GM12878 (cell line): ENCODE measurements around the gene APBA1. TPM values are rescaled to one million over a fixed set of nuclear protein-coding genes. Genes with fewer than 3 reads are reported as not detected.

Source experiments
- ATAC-seq: fragments of 200-7000 bp; cut with Tn5 transposase; 3 replicates; pipeline ENCODE4 v1.9.1; 2020; ENCODE audit warnings: mild to moderate bottlenecking, moderate library complexity
- BruUV-seq: library from RNA; stranded (reverse); fragments of 400-500 nt; replicated peaks from 2 replicates; lab custom pipeline; 2021; lab: Mats Ljungman, UMichigan
- CTCF ChIA-PET: fragments of 300-600 bp; sonication (Branson Sonifier 250); formaldehyde crosslinking; extraction: SDS; loops from one replicate; lab custom pipeline; 2021; ENCODE audit warnings: inconsistent platforms; lab: Yijun Ruan, JAX
- POLR2A ChIA-PET: fragments of 350-600 bp; formaldehyde crosslinking; extraction: SDS; loops from one replicate; lab custom pipeline; 2021; ENCODE audit warnings: inconsistent platforms; lab: Charles Lee
- RAD21 ChIA-PET: fragments of 300-600 bp; sonication (Branson Sonifier 250); formaldehyde crosslinking; loops from one replicate; lab custom pipeline; 2023; ENCODE audit warnings: antibody characterized with exemption; ENCODE audit not compliant: unreplicated experiment; lab: Charles Lee
- SMC1A ChIA-PET: fragments of 300-600 bp; sonication (Branson Sonifier 250); formaldehyde crosslinking; loops from one replicate; lab custom pipeline; 2023; ENCODE audit not compliant: unreplicated experiment, uncharacterized antibody; lab: Charles Lee
- DNase-seq: peaks from one replicate; pipeline ENCODE4 v3.0.0-alpha.2; 2011; ENCODE audit warnings: low read depth, low spot score
- FAIRE-seq: peaks from 3 replicates; lab custom pipeline; 2011; peaks lifted over from hg19 to GRCh38; lab: Jason Lieb, UNC
- H2AFZ ChIP-seq: 2 replicates; pipeline ENCODE4 v1.6.0; 2011; ENCODE audit warnings: low read depth, low read length, control low read depth; ENCODE audit not compliant: control insufficient read depth
- H3K27ac ChIP-seq: 2 replicates; pipeline ENCODE4 v1.5.1; 2011; ENCODE audit warnings: control low read depth; ENCODE audit not compliant: control insufficient read depth, insufficient read depth
- H3K27me3 ChIP-seq, 2 experiments: replicated peaks in 1 of 2; 2 replicates each; pipeline versions ENCODE4 v1.6.0 to v1.6.1; 2011; ENCODE audit warnings: low read length in 1 of 2; ENCODE audit not compliant: control insufficient read depth in 2 of 2, insufficient read depth in 2 of 2
- H3K36me3 ChIP-seq, 2 experiments: 2 replicates each; pipeline ENCODE4 v1.5.1; 2011; ENCODE audit warnings: low read length in 1 of 2; ENCODE audit not compliant: control insufficient read depth in 2 of 2, insufficient read depth in 2 of 2
- H3K4me1 ChIP-seq: 2 replicates; pipeline ENCODE4 v1.6.1; 2011; ENCODE audit warnings: mild to moderate bottlenecking, low read length, moderate library complexity, mixed read lengths; ENCODE audit not compliant: control insufficient read depth, insufficient read depth
- H3K4me2 ChIP-seq: 2 replicates; pipeline ENCODE4 v1.6.0; 2011; ENCODE audit warnings: control low read depth; ENCODE audit not compliant: control insufficient read depth, insufficient read depth
- H3K4me3 ChIP-seq: fragments of 200-600 bp; sonication (generic); 2 replicates; pipeline ENCODE4 v1.5.1; 2016
- H3K79me2 ChIP-seq: 2 replicates; pipeline ENCODE4 v1.6.0; 2011; ENCODE audit warnings: low read length; ENCODE audit not compliant: control insufficient read depth, insufficient read depth
- H3K9ac ChIP-seq: 2 replicates; pipeline ENCODE4 v1.8.0; 2011; ENCODE audit warnings: low read length, control low read depth, mixed read lengths; ENCODE audit not compliant: control insufficient read depth, insufficient read depth
- H3K9me3 ChIP-seq: replicated peaks from 3 replicates; pipeline ENCODE4 v1.5.1; 2011; ENCODE audit warnings: mild to moderate bottlenecking, low read length; ENCODE audit not compliant: control insufficient read depth, insufficient read depth
- H4K20me1 ChIP-seq: 2 replicates; pipeline ENCODE4 v1.6.0; 2011; ENCODE audit not compliant: control insufficient read depth, insufficient read depth
- ATF7 ChIP-seq: fragments of 450-650 bp; IDR thresholded peaks from 2 replicates; pipeline ENCODE4 v1.6.1; 2016; ENCODE audit warnings: low read depth, mild to moderate bottlenecking
- EGR1 ChIP-seq, 2 experiments: IDR thresholded peaks; 1 replicate in 1 of 2; 2 replicates in 1 of 2; pipeline ENCODE4 v1.6.1; 2011 to 2012; ENCODE audit warnings: low read depth in 2 of 2, low read length in 2 of 2, borderline replicate concordance in 1 of 2, mild to moderate bottlenecking in 1 of 2, moderate library complexity in 1 of 2
- ESRRA ChIP-seq: IDR thresholded peaks from 2 replicates; pipeline ENCODE4 v1.6.1; 2012; ENCODE audit warnings: mild to moderate bottlenecking, low read length, improper control_type of control experiment
- EZH2 ChIP-seq: IDR thresholded peaks from 2 replicates; pipeline ENCODE4 v1.6.1; 2012; ENCODE audit warnings: low read depth, mild to moderate bottlenecking, control low read depth, inconsistent platforms, low read length, borderline replicate concordance; ENCODE audit not compliant: control insufficient read depth
- IRF4 ChIP-seq: IDR thresholded peaks from 2 replicates; pipeline ENCODE4 v1.6.1; 2011; ENCODE audit warnings: low read depth, low read length
- LARP7 ChIP-seq: fragments of 450-650 bp; IDR thresholded peaks from 2 replicates; pipeline ENCODE4 v1.6.1; 2017; ENCODE audit warnings: mild to moderate bottlenecking
- MXI1 ChIP-seq: fragments of 150-350 bp; IDR thresholded peaks from 2 replicates; pipeline ENCODE4 v1.6.1; 2011; ENCODE audit warnings: low read depth, mild to moderate bottlenecking, inconsistent platforms, low read length, improper control_type of control experiment
- NFYB ChIP-seq: IDR thresholded peaks from 2 replicates; pipeline ENCODE4 v1.6.1; 2011; ENCODE audit warnings: low read depth, mild to moderate bottlenecking, low read length, improper control_type of control experiment, moderate library complexity; ENCODE audit not compliant: insufficient read depth
- RAD51 ChIP-seq: fragments of 450-650 bp; IDR thresholded peaks from 2 replicates; pipeline ENCODE4 v1.6.1; 2016; ENCODE audit warnings: moderate library complexity, mild to moderate bottlenecking, inconsistent platforms
- SREBF2 ChIP-seq: IDR thresholded peaks from 2 replicates; pipeline ENCODE4 v1.6.1; 2012; ENCODE audit warnings: mild to moderate bottlenecking, low read length
- TCF3 ChIP-seq: IDR thresholded peaks from 2 replicates; pipeline ENCODE4 v1.6.1; 2012; ENCODE audit warnings: low read depth, mild to moderate bottlenecking, low read length, borderline replicate concordance; ENCODE audit not compliant: insufficient read depth
- YY1 ChIP-seq: IDR thresholded peaks from 2 replicates; pipeline ENCODE4 v1.6.1; 2011; ENCODE audit warnings: low read depth, mild to moderate bottlenecking, low read length
- ZNF217 ChIP-seq: fragments of 450-650 bp; IDR thresholded peaks from 2 replicates; pipeline ENCODE4 v1.6.1; 2017; ENCODE audit warnings: antibody characterized with exemption, mild to moderate bottlenecking
- ZZZ3 ChIP-seq: IDR thresholded peaks from 2 replicates; pipeline ENCODE4 v1.6.1; 2011; ENCODE audit warnings: low read depth; ENCODE audit not compliant: control insufficient read depth, insufficient read length
- WGBS: methylation state at CpG from one replicate; pipeline ENCODE4 v1.1.6; 2016; ENCODE audit warnings: low lambda C conversion rate; ENCODE audit not compliant: insufficient replicate concordance, insufficient coverage; ENCODE audit errors: missing lambda C conversion rate; 5-methylcytosine and 5-hydroxymethylcytosine counted together
- in situ Hi-C: fragments of 300-500 bp; cut with MboI; formaldehyde crosslinking; loops from 9 replicates; pipeline ENCODE4 v1.14.3; 2018; ENCODE audit warnings: mixed read lengths
- intact Hi-C: fragments of 100-400 bp; cut with micrococcal nuclease; formaldehyde crosslinking; loops from one replicate; pipeline ENCODE4 v1.14.2; 2022; ENCODE audit not compliant: unreplicated experiment
- polyA plus RNA-seq, 11 experiments: library from polyadenylated mRNA; depleted of rRNA in 4 of 11; unstranded in 6 of 11; stranded (reverse) in 5 of 11; fragments of >200 nt; fragmentation: Nextera tagmentation in 4 of 11; fragmentation: Illumina TruSeq in 1 of 11; extraction: Ambion mirVana in 4 of 11; extraction: Trizol in 1 of 11; gene quantifications; 1 replicate in 1 of 11; 2 replicates in 10 of 11; pipeline versions ENCODE4 v1.2.1 to v1.2.3, GENCODE V29; 2011 to 2016; ENCODE audit warnings: inconsistent platforms in 2 of 11, missing spikeins in 2 of 11, low read depth in 1 of 11
- total RNA-seq, 4 experiments: library from RNA; depleted of rRNA in 3 of 4; stranded (reverse); fragments of >200 nt in 3 of 4; fragmentation: Illumina TruSeq in 1 of 4; extraction: Trizol in 1 of 4; gene quantifications; 2 replicates each; pipeline versions ENCODE4 v1.2.1 to v1.2.3, GENCODE V29; 2013 to 2021
- TF ChIP-seq, protein P1 (sequence below): fragments of 450-650 bp; IDR thresholded peaks from 2 replicates; pipeline ENCODE4 v1.6.1; 2018; ENCODE audit warnings: borderline replicate concordance, mild to moderate bottlenecking; ENCODE audit not compliant: partially characterized antibody
- TF ChIP-seq, protein P2 (sequence below): fragments of 450-650 bp; IDR thresholded peaks from 2 replicates; pipeline ENCODE4 v1.6.1; 2017; ENCODE audit warnings: mild to moderate bottlenecking
- TF ChIP-seq, protein P3 (sequence below): fragments of 450-650 bp; IDR thresholded peaks from 2 replicates; pipeline ENCODE4 v1.6.1; 2017; ENCODE audit warnings: mild to moderate bottlenecking, low read depth, inconsistent platforms; ENCODE audit not compliant: poor library complexity, severe bottlenecking

APBA1 gene
- total and polyA plus RNA-seq, 10 of the 15 experiments (the other 5 are each of a cell fraction or from before 2014, with no cell fraction given), result 0.01 to 1.3 (median 0.05) TPM; not detected in 7

DNA sequence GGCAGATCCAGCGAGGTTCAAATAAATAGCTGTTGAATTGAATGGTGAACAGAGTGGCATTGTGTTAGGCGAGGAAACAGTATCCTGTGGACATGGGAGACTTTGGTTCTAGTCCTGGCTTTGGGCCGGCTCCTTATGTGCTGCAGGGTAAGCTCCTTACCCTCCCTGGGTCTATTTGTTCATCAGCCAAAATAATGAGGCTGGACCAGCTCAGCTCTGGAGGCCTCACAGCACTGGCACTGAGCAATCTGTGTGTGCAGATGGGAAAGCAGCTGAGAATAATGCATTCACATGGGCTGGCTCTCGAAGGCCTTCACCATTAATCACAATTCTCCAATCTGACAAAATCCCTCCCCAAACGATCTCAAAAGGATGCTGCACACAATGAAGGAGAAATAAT is 81.9 kb downstream of the APBA1 start:
- Histone ChIP-seq H3K79me2 (no peaks in the 10 kb centered on the region), H3K9ac (no peak overlapping the region), H2AFZ (no peak overlapping the region), H3K4me3 (no peak overlapping the region), H4K20me1 (no peaks in the 10 kb centered on the region), H3K27me3 (0 out of 4 replicates have a peak, but pooled peaks cover 0 to 3% of the 10 kb centered on the region in 2 experiments), H3K9me3 (no peaks in the 10 kb centered on the region), H3K36me3 (no peaks in the 10 kb centered on the region), H3K27ac (no peak overlapping the region), H3K4me1 (no peaks in the 10 kb centered on the region), H3K4me2 (no peak overlapping the region)
- TF ChIP-seq TCF3, result no peak
- no peak for TF ChIP-seq EZH2
- TF ChIP-seq EGR1 (IDR thresholded peaks at IDR 0.05; ENCODE audit: borderline replicate concordance in 1 of 2, low read depth in 2 of 2, low read length in 2 of 2), result no peak
- TF ChIP-seq, protein P1, sequence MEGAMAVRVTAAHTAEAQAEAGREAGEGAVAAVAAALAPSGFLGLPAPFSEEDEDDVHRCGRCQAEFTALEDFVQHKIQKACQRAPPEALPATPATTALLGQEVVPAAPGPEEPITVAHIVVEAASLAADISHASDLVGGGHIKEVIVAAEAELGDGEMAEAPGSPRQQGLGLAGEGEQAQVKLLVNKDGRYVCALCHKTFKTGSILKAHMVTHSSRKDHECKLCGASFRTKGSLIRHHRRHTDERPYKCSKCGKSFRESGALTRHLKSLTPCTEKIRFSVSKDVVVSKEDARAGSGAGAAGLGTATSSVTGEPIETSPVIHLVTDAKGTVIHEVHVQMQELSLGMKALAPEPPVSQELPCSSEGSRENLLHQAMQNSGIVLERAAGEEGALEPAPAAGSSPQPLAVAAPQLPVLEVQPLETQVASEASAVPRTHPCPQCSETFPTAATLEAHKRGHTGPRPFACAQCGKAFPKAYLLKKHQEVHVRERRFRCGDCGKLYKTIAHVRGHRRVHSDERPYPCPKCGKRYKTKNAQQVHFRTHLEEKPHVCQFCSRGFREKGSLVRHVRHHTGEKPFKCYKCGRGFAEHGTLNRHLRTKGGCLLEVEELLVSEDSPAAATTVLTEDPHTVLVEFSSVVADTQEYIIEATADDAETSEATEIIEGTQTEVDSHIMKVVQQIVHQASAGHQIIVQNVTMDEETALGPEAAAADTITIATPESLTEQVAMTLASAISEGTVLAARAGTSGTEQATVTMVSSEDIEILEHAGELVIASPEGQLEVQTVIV, result no peak
- TF ChIP-seq NFYB, result no peak
- TF ChIP-seq IRF4, result no peak
- TF ChIP-seq MXI1, result no peak
- no peak for TF ChIP-seq YY1
- no peak for TF ChIP-seq ZNF217
- TF ChIP-seq RAD51, result no peak
- TF ChIP-seq, protein P2, sequence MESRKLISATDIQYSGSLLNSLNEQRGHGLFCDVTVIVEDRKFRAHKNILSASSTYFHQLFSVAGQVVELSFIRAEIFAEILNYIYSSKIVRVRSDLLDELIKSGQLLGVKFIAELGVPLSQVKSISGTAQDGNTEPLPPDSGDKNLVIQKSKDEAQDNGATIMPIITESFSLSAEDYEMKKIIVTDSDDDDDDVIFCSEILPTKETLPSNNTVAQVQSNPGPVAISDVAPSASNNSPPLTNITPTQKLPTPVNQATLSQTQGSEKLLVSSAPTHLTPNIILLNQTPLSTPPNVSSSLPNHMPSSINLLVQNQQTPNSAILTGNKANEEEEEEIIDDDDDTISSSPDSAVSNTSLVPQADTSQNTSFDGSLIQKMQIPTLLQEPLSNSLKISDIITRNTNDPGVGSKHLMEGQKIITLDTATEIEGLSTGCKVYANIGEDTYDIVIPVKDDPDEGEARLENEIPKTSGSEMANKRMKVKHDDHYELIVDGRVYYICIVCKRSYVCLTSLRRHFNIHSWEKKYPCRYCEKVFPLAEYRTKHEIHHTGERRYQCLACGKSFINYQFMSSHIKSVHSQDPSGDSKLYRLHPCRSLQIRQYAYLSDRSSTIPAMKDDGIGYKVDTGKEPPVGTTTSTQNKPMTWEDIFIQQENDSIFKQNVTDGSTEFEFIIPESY, result no peak
- TF ChIP-seq SREBF2, result no peak
- no peak for TF ChIP-seq ATF7
- TF ChIP-seq ZZZ3, result no peak
- TF ChIP-seq ESRRA, result no peak
- TF ChIP-seq, protein P3, sequence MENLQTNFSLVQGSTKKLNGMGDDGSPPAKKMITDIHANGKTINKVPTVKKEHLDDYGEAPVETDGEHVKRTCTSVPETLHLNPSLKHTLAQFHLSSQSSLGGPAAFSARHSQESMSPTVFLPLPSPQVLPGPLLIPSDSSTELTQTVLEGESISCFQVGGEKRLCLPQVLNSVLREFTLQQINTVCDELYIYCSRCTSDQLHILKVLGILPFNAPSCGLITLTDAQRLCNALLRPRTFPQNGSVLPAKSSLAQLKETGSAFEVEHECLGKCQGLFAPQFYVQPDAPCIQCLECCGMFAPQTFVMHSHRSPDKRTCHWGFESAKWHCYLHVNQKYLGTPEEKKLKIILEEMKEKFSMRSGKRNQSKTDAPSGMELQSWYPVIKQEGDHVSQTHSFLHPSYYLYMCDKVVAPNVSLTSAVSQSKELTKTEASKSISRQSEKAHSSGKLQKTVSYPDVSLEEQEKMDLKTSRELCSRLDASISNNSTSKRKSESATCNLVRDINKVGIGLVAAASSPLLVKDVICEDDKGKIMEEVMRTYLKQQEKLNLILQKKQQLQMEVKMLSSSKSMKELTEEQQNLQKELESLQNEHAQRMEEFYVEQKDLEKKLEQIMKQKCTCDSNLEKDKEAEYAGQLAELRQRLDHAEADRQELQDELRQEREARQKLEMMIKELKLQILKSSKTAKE, result no peak
- TF ChIP-seq LARP7, result no peak
- DNase-seq (no peak), ATAC-seq (no peak), FAIRE-seq (no peak)
- ChIA-PET SMC1A (no interaction called here), RAD21 (no interaction called here), POLR2A (no interaction called here), CTCF (interaction anchor here (1.6 kb wide), 1 partner anchor 19 kb away, joined by 3 read pairs; no protein-coding TSS in a partner anchor)
- 11% methylated on average over 5 of the region's 5 CpGs for WGBS
- BruUV-seq, result no TSS peak
- intact Hi-C loops, result no loop called here
- in situ Hi-C loops, result no loop called here
